GM18502 (cell line): ENCODE results near the gene NECAP2.

Experiments
- ATAC-seq: cut with Tn5 transposase; IDR thresholded peaks from one replicate; pipeline ENCODE4 v1.9.1; 2021; ENCODE audit warnings: mild to moderate bottlenecking; ENCODE audit not compliant: unreplicated experiment, poor library complexity

NECAP2 gene

GRCh38 chr1:16425125-16426025, 15.1 kb upstream of the NECAP2 start:
- no peak for ATAC-seq

- no peak for ATAC-seq
Observed at GRCh38 chr1:16430606-16431005, 9.9 kb upstream of the NECAP2 start.

GRCh38 chr1:16433030-16433429, 7.5 kb upstream of the NECAP2 start:
- no peak for ATAC-seq

- ATAC-seq, result no peak
Observed at GRCh38 chr1:16434007-16434406, 6.5 kb upstream of the NECAP2 start.

DNA sequence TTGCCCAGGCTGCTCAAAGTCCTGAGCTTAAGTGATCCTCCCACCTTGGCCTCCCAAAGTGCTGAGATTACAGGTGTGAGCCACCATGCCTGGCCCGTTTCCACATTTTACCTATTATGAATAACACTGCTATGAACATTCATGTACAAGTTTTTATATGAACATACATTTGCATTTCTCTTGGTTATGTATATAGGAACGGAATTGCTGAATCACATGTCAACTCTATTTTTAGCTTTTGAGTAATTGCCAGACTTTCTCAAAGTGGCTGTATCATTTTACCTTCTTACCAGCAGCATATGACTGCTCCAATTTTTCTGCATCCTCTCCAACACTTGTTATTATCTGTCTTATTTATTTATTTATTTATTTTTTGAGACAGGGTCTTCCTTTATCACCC, 6.0 kb upstream of the NECAP2 start:
- no peak for ATAC-seq

DNA sequence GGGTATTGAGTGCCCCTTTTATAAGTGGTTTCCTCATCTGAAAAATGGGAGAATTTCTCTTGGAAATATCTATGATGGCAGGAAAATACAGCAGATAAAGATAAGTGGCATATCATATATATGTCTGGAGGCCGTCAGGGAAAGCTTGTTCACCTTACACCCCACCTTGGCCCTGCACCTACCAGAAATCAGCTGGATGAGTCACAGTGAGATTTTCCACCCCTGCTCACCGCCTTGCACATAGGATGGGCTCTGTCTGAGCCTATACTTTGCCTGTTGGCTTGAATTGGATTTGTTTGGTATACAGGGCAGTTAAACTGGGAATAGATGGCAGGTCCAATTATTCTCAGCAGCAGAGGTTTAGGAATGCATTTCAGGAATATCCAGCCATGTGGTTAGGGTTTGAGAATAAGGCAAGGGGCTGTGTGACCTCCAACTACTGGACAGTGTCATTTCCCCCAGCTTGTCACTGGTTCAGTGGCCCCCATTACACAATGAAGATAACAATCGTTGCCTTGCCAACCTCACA, 3.5 kb upstream of the NECAP2 start, which contains the start of gene SPATA21:
Gene SPATA21 (minus strand): TSS at position 479 of the 529 bp plus-strand sequence. CDS start 6,053 bp downstream, outside the sequence.
- ATAC-seq, result no peak

- no peak for ATAC-seq
Observed at GRCh38 chr1:16438516-16438915, 2.0 kb upstream of the NECAP2 start.

DNA sequence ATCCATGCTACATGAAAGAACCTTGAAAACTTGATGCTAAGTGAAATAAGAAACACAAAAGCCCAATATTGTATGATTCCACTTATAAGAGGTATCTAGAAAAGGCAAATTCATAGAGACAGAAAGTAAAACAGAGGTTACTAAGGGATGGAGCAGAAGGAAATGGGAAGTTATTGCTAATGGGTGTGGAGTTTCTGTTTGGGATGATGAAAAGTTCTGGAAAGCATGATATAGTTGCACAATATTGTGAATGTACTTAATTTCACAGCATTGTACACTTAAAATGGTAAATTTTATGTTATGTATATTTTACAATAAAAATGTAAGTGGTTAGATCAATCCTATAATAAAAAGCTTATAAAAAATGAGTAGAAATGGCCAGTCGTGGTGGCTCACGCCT, 1.6 kb upstream of the NECAP2 start:
- ATAC-seq, result no peak

DNA sequence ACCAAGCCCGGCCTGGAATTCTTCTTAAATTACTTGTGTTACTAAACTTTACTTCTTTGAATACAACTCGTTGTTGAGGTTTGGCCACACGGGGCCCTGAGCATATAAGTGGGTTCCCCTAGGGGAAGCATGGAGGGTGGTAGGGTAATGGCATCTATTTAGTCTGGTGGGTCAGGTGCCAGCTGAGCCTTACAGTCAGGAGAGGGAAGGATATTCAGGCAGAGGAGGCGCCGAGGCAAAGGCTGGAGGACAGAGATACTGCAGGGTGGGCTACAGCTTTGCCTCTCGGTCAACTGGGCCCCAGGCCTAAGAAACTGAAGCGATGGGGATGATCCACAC, 424 bp upstream of the NECAP2 start:
- no peak for ATAC-seq

DNA sequence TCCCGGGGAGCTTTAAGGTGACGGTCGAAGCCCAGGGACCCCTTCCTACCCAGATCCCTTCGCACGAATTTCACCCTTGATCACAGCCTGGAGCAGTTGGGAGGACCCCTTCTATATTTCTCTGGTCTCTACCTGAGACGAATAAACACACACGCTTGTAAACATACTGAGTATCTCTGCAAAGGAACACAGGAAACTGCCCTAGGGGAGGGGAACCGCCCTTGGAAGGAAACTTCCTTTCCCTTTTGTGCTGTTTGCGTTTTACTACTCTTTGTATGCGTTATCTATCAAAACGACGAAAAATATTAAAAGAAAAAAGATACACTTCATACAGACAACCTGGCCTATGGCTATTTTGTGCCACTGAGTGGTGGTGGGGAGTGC, 750 bp downstream of the NECAP2 start:
- no peak for ATAC-seq

DNA sequence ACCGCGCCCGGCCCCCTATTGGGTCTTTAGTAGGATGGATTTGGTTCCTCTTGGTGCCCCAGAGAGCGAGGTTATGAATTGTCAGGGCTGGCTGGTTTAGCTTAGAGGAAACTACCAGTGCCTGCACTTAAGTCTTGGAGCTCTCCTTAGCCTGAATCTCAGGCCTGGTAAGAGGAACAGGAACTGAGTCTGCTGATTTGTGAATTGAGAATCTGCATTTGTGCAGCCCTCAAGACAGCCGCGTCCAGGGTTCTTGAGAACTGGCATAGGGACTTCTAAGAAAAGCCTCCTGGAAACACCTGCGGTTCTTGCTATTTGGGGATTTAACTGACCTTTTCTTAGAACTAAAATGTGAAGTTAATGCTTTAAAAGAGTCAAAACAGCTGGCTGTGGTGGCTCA, 1.7 kb downstream of the NECAP2 start:
- no peak for ATAC-seq

GRCh38 chr1:16442941-16443340, 2.4 kb downstream of the NECAP2 start:
- ATAC-seq, result no peak

DNA sequence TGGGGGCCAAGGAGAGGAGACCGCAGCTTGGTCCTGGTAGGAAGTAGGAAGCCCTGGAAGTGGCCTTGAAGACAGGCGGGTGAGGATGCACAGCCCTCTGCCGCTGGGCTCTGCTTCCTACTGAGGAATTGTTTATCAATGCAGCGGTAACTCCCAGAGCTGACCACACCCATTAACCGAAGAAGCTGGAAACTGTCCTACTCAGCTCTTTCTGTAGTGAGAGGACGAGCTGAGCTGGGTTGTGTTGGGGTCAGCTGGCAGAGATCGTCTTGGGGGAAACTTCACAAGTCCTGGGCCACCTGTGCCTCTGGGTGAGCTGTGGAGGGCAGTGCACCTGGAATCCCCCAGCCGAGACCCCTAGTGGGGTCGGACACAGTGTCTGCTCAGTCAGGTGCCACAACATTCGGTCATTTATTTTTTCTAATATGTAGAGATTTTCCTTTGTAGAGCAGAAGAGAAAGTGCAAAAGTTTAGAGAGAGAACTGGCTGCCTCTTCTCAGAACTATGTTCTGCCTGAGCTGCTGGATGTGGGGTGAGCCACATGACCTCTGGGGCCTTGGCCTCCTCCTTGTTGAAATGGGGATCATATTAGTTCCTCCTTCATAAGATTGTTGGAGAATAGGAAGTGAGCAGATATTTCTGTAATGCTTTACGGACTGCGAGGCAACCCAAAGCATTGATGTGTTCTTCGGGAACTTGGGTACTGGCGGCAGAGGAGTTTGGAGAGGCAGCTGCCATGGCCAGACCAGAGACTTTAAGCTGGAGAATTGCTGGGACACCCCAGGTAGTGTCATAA, 3.6 kb downstream of the NECAP2 start:
- ATAC-seq, result no peak

GRCh38 chr1:16445052-16445451, 4.5 kb downstream of the NECAP2 start:
- ATAC-seq, result no peak

DNA sequence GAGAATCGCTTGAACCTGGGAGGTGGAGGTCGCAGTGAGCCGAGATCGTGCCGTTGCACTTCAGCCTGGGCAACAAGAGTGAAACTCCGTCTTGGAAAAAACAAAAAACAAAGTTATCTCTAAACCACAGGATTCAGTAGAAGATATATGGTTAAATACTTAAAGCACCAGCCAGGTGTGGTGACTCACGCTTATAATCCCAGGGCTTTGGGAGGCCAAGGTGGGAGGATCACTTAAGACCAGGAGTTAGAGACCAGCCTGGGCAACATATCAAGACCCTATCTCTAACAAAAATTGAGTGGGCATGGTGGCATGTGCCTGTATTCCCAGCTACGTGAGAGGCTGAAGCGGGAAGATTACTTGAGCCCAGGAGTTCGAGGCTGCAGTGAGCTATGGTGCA, 5.6 kb downstream of the NECAP2 start:
- no peak for ATAC-seq

DNA sequence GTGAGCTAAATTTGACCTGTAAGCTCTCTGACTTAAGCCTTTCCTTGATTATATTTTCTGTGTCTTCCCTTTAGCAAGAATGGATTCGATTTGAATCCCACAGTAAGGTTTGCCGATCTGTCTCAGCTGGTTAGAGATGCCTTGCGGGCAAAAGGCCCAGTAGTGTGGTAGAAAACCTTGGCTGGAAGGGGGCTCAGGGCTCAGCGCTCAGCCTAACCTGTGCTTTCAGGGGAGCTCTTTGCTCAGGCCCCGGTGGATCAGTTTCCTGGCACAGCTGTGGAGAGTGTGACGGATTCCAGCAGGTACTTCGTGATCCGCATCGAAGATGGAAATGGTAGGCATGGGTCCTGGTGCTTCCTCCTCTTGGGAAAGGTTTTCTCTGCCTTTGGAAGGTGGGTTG, 7.1 kb downstream of the NECAP2 start:
- no peak for ATAC-seq

GRCh38 chr1:16449065-16449464, 8.5 kb downstream of the NECAP2 start:
- ATAC-seq, result no peak

DNA sequence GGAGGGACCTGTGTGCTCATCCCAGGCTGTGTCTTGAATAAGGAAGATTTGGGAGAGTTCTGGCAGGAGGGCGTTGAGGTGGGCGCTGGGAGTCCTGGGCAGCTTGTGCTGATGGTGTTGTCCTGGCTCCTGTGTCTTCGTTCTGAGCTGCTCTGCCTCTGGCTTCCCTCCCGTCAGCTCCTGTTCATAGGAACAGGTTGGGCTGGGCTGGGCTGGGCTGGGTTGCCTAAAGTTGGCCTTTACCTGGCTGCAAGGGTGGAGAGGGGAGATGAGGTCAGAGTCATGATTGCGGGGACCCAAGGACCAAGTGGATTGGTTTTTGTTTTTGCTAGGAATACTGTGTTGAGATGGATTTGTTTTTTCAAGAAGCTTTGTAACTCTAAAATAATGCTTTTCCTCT, 9.1 kb downstream of the NECAP2 start:
- ATAC-seq, result no peak

DNA sequence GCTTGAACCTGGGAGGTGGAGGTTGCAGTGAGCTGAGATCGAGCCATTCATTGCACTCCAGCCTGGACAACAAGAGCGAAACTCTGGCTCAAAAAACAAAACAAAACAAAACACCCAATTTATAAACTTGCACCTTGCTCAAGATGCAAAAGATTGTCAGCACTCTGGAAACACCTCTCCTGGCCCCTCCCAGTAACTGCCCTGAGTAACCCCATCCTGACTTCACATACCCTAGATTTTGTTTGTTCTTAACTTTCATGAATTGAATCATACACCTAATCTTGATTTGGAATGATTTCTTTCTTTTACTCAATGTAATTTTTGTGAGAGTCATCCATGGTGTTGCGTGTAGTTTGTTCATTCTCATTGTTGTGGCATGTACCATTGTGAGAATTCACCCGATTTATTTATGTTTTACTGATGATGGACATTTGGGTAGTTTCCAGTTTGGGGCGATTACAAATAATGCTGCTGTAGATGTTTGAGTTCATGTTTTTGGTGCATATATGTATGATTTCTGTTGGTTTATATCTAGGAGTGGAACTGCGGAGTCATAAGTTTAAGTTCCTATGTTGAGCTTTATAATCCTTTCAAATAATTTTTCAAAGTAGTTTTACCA, 10.4 kb downstream of the NECAP2 start:
- ATAC-seq, result no peak

- ATAC-seq, result no peak
Observed at GRCh38 chr1:16451841-16452528, 11.5 kb downstream of the NECAP2 start.
